ENCODE data around the gene SCYL1.

SCYL1 gene

DNA sequence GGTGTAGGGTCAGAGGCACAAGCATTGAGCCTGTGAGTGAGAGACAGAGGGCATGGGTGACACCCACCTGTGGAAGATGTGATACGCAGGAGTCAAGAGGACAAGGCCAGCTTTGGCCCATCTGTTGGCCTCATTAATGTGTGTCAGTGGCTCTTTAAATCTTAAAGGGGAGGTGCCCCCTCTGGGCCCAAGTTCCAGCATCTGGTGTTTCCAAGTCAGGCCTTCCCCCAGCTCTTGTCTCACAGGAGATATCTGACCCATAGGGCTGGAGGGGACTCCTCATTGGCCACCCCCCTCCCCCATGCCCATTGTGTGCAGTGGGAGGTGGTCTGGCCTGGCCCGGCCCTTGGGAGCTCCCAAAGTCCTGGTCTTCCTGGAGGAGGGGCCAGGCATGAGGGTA lies 61.8 kb downstream of the SCYL1 start:
- DNase-seq = no peak

Measured in SIG-M5 (cell line).